ENCODE measurements around the gene SLC22A15.

- TF ChIP-seq POLR2AphosphoS5 (IDR thresholded peaks at IDR 0.05; ENCODE audit: low read depth, low read length): no peak
- TF ChIP-seq TAF1 (IDR thresholded peaks at IDR 0.05; ENCODE audit: borderline replicate concordance, insufficient read depth, low read length): no peak
- TF ChIP-seq, protein P1, sequence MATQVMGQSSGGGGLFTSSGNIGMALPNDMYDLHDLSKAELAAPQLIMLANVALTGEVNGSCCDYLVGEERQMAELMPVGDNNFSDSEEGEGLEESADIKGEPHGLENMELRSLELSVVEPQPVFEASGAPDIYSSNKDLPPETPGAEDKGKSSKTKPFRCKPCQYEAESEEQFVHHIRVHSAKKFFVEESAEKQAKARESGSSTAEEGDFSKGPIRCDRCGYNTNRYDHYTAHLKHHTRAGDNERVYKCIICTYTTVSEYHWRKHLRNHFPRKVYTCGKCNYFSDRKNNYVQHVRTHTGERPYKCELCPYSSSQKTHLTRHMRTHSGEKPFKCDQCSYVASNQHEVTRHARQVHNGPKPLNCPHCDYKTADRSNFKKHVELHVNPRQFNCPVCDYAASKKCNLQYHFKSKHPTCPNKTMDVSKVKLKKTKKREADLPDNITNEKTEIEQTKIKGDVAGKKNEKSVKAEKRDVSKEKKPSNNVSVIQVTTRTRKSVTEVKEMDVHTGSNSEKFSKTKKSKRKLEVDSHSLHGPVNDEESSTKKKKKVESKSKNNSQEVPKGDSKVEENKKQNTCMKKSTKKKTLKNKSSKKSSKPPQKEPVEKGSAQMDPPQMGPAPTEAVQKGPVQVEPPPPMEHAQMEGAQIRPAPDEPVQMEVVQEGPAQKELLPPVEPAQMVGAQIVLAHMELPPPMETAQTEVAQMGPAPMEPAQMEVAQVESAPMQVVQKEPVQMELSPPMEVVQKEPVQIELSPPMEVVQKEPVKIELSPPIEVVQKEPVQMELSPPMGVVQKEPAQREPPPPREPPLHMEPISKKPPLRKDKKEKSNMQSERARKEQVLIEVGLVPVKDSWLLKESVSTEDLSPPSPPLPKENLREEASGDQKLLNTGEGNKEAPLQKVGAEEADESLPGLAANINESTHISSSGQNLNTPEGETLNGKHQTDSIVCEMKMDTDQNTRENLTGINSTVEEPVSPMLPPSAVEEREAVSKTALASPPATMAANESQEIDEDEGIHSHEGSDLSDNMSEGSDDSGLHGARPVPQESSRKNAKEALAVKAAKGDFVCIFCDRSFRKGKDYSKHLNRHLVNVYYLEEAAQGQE (IDR thresholded peaks at IDR 0.05; ENCODE audit: insufficient read depth in 1 of 2, low read depth in 2 of 2, low read length in 2 of 2): no peak
- no peak for TF ChIP-seq SIN3A (IDR thresholded peaks at IDR 0.05; ENCODE audit: borderline replicate concordance, insufficient read depth, low read length)
These were observed 36.9 kb upstream of the SLC22A15 start for GRCh38 chr1:115939455-115939854.

Measured in PFSK-1 (cell line).